NOMO-1 treated with dmso at 0.1 percent for 144 hours (cell line): ENCODE measurements around the gene CACNA1I.

Experiments
- DNase-seq: peaks from one replicate; lab custom pipeline; 2025; ENCODE audit not compliant: unreplicated experiment; lab: John Stamatoyannopoulos, UW

CACNA1I gene

DNA sequence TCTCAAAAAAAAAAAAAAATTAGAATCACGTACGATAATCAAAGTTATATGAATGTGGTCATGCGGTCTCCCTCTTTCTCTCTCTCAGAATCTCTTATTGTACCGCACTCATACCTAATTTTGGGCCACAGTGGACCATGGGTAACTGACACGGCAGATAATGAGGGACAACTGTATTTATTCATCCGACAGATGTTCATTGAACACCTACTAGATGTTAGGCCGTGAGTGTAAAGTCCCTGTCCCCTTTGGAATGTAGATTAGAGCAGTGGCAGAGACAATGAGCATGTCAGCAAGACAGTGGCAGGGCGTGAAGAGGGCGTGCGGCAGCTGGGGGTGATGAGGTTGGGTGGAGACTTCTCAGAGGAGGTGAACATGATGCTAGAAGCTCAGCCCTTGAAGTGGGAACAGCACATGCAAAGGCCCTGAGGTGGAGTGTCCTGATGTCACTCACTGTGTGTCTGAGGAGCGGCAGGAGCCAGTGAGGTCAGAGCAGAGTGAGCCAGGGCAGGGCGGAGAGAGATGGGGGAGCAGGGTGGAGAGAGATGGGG, 25.1 kb downstream of the CACNA1I start:
- no peak for DNase-seq

DNA sequence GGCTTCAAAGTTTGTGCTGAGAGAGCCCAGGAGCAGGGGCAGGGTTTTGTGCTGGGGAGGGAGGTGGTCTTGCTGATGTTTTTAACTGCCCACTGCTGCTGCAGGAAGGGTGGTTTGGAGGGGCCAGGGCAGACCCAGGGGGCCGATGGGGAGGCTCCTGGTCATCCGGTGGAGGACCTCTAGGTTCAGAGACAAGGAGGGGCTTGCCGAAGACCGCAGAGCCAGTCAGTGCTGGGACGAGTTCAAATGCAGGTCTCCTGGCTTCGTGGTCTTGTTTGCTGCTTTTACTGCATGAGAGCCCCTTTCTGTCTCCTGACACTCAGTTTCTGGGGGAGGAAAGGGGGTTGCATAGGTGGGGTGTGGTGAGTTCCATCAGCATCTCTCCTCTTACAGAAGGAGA, 26.0 kb downstream of the CACNA1I start:
- DNase-seq = no peak

DNA sequence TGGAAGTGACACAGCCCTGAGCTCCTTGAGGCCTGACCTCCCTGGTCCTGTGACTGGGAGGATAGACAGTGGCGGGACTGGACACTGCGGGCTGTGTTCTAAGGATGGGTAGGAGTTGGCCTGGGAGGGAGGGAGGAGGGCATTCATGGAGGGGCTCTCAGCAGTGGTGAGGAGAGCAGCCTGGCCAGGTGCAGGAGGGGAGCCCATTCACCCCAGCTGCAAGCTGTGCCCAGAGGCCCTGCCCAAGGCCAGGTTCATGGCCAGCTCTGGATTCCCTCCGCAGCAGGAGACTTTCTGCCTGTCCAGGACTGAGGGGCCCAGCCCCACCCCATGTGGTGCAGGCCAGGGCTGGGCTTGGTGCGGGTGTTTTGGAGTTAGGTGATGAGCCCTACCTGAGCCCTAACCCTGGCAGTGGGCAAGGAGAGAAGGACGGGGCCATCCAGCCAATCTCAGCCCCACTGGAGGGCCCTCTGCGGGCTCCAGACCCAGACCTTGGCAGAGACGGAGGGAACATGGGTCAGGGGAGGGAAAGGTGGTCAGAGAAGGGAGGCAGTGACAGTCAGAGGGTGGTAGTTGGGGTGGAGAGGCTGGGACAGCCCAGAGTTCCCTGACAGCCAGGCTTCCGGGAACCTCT, 26.8 kb downstream of the CACNA1I start:
- no peak for DNase-seq

DNA sequence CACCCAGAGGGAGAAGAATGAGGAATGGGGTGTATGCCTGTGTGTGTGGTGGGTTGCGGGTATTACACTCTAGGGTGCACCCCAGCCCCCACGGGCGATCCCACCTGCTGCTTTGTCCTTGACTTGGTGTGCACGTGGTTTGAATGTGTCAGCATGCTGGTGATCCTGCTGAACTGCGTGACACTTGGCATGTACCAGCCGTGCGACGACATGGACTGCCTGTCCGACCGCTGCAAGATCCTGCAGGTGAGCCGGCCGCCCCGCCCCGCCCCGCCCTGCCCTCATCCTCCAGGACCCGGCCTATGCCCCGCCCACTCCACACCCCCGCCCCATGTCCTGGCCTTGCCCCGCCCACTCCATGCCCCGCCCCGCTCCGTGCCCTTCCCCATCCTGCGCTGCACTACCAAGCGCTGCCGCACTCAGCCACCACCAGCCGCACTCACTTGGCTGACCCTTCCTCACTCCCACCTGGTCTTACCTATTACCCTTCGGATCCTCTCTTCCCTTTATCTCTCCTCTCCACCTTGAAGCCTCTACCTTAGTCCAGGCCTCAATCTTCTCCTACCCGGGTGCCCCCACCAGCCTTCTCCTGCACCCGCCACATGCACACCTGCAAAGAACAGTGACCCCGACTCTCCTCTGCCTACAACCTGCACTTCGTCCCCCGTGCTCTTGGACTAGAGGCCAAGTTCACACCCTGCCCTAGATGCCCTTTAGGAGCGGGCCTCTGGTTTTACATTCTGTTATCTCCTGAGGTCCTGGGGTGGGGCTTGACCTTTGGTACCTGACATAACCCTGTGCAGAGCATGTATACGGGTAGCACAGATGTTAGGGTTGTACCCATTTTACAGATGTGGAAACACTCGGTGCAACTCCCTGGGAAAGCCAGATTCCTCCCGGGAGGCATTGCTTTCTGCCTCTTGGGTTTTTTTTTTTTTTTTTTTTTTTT, 27.7 kb downstream of the CACNA1I start:
- DNase-seq = no peak

DNA sequence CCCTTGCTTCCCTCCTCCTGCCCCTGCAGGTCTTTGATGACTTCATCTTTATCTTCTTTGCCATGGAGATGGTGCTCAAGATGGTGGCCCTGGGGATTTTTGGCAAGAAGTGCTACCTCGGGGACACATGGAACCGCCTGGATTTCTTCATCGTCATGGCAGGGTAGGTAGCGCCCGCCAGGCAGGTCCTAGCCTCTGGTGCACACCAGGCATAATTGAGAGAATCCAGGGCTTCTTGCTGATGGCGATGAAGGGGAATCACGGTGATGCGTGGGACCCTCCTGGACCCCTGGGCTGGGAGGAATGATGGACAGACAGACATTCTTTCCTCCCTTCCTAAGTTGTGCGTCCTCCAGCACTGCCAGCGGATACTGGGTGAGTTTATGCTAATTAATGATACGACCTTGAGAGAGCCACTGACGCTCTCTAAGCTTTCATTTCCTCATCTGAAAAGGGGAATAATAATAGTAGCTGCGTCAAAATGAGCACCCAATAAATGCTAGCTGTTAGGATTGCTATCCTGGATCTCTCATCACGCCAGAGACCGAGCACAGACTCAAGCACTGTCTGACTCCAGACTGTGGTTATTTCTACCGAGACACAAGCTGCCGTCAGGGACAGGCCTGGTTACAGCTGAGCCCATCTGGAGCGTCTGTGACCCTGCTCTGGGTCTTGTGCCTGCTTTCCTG, 30.1 kb downstream of the CACNA1I start:
- no peak for DNase-seq

DNA sequence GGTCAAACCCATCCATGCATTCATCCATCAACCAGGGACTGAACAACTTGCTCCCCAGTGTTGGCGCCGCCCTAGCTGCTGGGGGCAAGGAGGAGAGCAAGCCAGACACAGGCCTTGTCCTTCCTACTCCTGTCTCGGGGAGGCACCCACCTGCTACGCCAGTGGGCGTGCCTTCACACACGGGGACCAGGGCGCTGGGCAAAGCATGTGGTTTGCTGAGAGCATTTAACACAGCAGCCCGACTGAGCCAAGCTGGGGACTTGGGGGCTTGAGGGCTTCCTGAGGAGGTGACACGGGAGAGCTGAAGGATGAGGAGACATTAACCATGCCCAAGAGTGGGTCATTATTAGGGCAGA, 30.6 kb downstream of the CACNA1I start:
- no peak for DNase-seq

DNA sequence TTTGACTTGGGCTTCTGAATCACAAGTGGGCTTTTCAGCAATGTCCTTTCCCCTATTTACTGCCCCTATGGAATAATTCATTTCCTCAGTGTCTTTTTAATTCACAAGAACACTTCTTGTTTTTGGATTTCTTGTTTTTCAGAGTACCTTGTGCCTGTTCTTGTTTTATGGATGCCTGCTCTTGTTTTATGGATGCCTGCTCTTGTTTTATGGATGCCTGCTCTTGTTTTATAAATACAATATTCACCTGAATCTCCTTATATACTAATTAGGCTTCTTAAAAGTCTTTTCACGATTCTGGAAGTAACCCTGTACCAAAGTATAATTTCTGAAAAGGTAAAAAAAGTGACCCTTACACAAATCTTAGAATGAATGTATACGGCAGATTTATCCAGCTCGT, 32.8 kb downstream of the CACNA1I start:
- DNase-seq = no peak

DNA sequence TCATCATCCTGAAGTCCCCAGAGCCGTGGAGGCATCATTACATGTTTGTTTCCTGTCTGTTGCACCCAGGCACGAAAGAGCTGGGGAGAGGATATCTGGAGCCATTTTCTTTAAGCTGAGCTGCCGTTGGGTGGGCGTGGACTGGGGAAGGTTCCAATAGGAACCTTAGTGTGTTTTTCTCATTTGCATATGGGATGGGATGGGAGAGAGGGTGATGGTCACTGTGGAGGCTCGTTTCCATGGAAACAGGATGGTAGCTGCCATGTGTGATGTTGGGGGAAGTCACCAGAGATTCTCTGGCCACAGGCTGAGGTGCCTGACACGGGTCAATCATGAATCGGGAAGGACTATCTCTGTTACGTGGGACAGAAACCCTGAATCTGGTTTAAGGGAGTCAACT, 39.7 kb downstream of the CACNA1I start:
- DNase-seq = no peak

DNA sequence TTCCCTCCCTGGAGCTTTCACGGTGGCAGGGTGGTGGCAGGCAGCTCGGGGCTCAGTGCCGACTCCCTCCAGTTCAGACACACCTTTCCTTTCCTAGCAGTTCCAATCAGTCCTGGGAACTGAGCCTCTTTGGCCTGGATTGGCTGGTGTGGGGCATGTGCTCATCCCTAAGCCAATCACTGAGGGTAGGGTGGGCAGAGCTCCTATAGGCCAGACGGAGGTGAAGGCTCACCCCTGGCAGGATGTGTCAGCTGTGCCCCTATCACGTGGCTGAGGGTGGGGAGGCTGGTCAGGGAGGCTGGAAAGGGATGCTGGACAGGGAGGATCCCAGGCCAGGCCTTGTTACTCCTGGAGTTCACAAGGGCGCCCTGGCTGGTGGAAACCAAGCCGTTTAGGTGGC, 40.2 kb downstream of the CACNA1I start:
- DNase-seq = no peak

DNA sequence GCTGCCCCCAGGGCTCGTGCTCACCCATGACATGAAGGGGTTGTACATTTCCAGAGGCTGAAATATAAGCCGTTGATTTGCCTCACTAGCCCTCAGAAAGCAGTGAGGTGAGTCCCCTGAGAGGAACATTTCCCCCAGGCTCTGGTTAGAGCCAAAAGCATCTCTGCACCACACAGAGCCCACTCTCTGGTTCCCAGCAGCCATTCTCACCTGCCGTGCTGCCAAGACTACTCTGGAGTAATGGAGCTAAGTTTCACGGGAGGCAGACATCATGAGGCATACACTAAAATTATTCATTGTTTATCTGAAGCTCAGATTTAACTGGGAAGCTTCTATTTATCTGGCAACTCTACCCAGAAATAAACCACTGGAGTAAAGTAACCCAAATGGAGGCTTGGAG, 40.8 kb downstream of the CACNA1I start:
- DNase-seq = no peak

DNA sequence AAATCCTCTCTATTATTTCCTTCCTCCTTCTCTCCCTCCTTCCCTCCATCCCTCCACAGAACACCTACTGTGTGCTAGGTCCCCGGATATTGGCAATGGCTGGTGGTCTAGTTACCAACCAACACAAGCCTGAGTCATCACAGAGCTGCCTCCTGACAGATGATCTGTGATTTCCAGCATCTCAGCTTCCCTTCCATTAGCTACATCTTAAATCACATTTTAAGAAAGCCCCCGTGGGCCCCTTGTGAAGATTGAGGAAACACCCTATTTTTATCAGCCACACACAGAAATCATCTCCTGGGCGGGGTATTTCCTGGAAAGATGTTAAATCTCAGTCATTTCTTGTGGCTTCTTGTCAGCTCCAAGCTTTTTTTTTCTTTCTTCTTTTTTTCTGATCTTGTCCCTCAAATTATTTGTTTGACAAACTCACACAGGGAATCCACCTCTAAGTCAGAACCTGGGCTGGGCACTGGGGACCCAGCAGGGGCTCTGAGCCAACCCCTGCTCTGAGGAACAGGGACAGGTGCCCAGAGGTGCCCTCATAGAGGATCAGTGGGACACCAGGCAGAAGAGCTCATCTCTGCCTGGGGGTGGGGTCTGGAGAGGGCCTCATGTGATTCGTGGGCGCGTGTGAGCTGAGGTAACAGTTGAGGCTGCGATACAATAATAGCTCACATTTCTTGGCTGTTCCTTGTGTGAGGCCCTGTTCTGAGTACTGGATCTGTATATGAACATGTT, 42.4 kb downstream of the CACNA1I start:
- no peak for DNase-seq

DNA sequence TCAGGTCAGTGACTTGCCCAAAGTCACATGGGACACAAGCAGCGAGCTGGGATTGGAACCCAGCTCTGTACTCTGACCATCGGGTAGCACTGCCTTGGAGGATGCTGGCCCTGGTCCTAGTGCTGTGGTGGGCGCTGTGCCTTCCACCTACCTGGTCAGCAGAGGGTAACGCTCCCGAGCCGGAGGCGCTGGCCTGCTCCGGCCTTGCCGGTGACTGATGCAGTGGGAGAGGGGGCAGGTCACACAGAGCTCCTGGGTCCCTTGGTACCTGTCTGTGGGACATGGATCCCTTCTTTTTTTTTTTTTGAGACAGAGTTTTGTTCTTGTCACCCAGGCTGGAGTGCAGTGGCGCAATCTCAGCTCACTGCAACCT, 43.0 kb downstream of the CACNA1I start:
- no peak for DNase-seq

DNA sequence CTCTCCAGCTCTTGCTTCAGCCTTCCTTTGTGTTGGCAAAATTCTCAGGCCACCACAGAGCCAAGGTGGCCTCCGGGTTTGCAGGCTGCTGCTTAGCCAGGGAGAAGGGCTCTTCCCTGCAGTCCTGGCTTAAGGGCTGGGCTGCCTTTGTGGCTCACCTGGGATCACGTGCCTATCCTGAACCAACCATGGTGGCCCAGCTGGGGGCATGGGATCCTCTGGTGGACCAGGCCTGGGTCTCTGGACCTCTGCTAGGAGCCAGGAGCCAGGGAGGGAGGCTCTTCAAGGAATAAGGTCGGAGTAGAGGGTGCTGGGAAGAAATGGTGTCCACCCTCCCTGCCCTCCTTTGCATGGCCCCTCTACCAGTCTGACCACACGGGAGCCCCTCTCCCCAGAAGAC, 43.9 kb downstream of the CACNA1I start:
- no peak for DNase-seq

DNA sequence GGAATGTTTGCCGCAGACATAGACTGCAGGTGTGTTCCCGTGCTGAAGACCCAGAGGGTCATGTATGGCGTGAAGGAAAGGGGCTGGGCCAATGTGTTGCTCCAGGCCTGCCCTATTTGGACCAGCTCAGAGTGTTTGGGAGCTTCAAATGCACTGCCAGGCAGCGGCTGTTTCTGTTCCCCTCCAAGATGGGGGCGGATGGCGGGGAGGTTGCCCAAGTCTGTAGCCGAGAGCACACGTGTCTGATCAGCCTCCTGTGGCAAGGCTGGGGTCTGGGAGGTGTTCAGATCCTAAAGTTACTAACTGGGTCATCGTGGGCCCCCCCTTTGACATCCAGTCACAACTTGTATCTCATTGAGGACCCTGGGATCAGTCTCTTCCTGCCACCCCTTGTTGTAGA, 45.5 kb downstream of the CACNA1I start:
- no peak for DNase-seq

DNA sequence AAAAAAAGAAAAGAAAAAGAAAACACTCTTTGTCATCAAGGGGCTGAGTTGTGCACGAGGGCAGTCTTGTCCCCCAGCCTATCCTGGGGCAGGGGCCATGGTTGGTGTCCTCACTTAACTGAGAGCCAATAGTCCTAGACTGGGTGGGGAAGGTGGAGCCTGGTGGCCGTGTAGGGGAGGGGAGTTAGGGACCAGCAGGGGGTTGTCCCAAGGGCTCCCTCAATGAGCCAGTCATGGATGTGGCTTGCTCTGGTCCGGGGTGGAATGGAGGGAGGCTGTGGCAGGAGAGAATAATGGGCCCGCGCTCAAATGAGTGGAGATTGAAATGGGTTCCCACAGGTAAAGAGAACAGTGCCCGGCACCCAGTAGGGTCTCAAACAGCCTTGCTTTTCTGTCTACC, 46.2 kb downstream of the CACNA1I start:
- no peak for DNase-seq

DNA sequence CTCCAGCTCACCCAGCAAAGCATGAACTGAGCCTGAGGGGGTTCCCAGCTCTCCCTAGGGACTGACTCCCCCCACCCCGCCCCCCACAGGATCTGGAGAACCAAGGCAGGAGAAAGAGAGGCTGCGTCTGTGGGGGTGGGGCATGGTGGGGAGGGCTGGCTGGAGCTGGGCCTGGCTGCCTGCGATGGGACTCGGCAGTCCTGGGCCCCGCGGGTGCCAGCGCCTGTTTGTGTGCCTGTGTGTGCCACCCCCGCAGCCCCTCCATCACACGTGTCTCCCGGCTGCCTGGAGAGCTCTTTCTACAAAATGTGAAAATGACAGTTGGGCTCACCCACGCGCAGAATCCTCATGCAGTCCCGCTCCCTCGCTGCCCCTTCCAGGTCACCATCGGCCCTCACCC, 46.8 kb downstream of the CACNA1I start:
- no peak for DNase-seq

DNA sequence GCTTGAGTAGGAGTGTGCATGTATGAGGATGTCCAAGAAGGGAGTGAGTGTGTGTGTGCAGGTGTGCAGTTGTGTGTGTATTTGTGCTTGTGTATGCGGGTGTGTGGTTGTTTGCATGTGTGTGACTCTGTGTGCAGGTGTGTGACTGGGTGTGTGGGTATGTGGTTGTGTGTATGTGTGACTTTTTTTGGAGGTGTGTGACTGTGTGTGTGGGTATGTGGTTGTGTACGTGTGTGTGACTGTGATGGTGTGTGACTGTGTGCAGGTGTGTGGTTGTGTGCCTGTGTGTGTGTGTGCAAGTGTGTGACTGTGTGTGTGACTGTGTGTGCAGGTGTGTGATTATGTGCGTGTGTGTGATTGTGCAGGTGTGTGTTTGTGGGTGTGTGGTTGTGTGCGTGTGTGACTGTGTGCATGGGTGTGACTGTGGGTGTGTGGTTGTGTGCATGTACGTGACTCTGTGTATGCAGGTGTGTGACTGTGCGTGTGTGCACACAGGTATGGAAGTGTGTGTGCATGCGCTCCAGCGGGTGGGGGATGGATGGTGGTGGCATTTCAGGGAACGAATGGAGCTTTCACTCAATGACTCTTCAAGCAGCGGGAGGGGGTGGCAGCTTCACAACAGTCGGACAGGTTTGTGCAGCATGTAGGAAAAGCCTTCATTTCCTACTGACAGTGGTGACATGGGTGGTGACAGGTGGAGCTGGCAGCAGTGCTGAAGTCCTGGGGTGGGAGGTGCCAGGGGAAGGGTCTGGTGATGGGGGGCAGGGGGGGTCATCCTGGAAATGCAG, 47.6 kb downstream of the CACNA1I start:
- DNase-seq = no peak

DNA sequence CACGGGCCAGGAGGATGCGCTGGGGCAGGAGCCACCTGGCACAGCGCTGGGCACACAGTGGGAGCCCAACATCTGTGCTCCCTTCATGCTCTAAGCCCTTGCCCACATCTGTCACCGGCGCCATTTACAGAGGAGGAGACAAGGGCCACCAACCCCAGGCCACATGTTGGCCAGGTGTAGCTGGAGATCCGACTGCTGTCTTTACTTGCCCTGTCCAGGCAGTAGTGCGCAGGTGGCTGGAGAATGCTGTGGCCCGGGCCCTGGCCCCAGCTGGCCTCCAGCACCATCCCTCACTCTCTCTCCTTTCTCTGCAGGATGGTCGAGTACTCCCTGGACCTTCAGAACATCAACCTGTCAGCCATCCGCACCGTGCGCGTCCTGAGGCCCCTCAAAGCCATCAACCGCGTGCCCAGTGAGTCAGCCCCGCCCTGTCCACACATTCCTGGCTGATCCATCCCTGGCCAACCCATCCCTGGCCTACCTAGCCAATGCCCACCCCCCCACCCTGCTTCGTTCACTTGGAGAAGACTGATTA, 48.5 kb downstream of the CACNA1I start:
- DNase-seq = no peak

DNA sequence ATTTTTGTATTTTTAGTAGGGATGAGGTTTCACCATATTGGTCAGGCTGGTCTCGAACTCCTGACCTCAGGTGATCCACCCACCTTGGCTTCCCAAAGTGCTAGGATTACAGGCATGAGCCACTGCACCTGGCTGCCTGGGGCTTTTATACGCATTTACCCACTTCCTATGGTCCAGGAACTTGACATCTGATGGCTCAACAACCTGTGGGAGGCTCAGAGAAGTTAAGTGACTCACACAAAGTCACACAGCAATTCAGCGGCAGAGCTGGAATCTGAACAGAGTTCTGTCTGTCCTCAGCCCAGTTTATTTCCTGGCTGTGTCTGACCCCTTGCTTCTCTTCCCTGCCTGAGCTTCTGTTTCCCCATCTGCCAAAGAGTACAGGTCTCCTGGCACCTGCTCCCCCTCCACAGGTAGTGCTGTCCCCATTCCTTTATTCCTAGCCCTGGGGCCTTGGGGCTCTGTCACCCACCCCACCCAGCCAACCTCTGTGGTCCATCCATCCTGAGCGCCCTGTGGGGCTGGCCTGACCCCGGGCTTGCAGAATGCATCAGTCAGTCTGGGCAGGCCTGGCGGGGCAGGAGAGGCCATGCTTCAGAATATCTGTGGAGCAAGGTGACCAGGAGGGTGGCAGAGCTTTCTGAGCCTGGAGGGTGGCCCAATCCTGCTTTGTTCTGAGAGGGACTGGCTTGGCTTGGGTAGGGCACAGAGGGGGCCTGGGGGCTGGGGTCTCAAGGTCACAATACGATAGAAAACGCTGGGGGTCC, 50.6 kb downstream of the CACNA1I start:
- no peak for DNase-seq
